GM12878 (cell line): ENCODE measurements around the gene ADAMTSL5. TPM values are rescaled to one million over a fixed set of nuclear protein-coding genes. Genes with fewer than 3 reads are reported as not detected.

Source experiments
- ATAC-seq: fragments of 200-7000 bp; cut with Tn5 transposase; 3 replicates; pipeline ENCODE4 v1.9.1; 2020; ENCODE audit warnings: mild to moderate bottlenecking, moderate library complexity
- BruUV-seq: library from RNA; stranded (reverse); fragments of 400-500 nt; replicated peaks from 2 replicates; lab custom pipeline; 2021; lab: Mats Ljungman, UMichigan
- CTCF ChIA-PET: fragments of 300-600 bp; sonication (Branson Sonifier 250); formaldehyde crosslinking; extraction: SDS; loops from one replicate; lab custom pipeline; 2021; ENCODE audit warnings: inconsistent platforms; lab: Yijun Ruan, JAX
- POLR2A ChIA-PET: fragments of 350-600 bp; formaldehyde crosslinking; extraction: SDS; loops from one replicate; lab custom pipeline; 2021; ENCODE audit warnings: inconsistent platforms; lab: Charles Lee
- RAD21 ChIA-PET: fragments of 300-600 bp; sonication (Branson Sonifier 250); formaldehyde crosslinking; loops from one replicate; lab custom pipeline; 2023; ENCODE audit warnings: antibody characterized with exemption; ENCODE audit not compliant: unreplicated experiment; lab: Charles Lee
- SMC1A ChIA-PET: fragments of 300-600 bp; sonication (Branson Sonifier 250); formaldehyde crosslinking; loops from one replicate; lab custom pipeline; 2023; ENCODE audit not compliant: unreplicated experiment, uncharacterized antibody; lab: Charles Lee
- DNase-seq: peaks from one replicate; pipeline ENCODE4 v3.0.0-alpha.2; 2011; ENCODE audit warnings: low read depth, low spot score
- FAIRE-seq: peaks from 3 replicates; lab custom pipeline; 2011; peaks lifted over from hg19 to GRCh38; lab: Jason Lieb, UNC
- H2AFZ ChIP-seq: 2 replicates; pipeline ENCODE4 v1.6.0; 2011; ENCODE audit warnings: low read depth, low read length, control low read depth; ENCODE audit not compliant: control insufficient read depth
- H3K27ac ChIP-seq: 2 replicates; pipeline ENCODE4 v1.5.1; 2011; ENCODE audit warnings: control low read depth; ENCODE audit not compliant: control insufficient read depth, insufficient read depth
- H3K27me3 ChIP-seq, 2 experiments: replicated peaks in 1 of 2; 2 replicates each; pipeline versions ENCODE4 v1.6.0 to v1.6.1; 2011; ENCODE audit warnings: low read length in 1 of 2; ENCODE audit not compliant: control insufficient read depth in 2 of 2, insufficient read depth in 2 of 2
- H3K36me3 ChIP-seq, 2 experiments: 2 replicates each; pipeline ENCODE4 v1.5.1; 2011; ENCODE audit warnings: low read length in 1 of 2; ENCODE audit not compliant: control insufficient read depth in 2 of 2, insufficient read depth in 2 of 2
- H3K4me1 ChIP-seq: 2 replicates; pipeline ENCODE4 v1.6.1; 2011; ENCODE audit warnings: mild to moderate bottlenecking, low read length, moderate library complexity, mixed read lengths; ENCODE audit not compliant: control insufficient read depth, insufficient read depth
- H3K4me2 ChIP-seq: 2 replicates; pipeline ENCODE4 v1.6.0; 2011; ENCODE audit warnings: control low read depth; ENCODE audit not compliant: control insufficient read depth, insufficient read depth
- H3K4me3 ChIP-seq: fragments of 200-600 bp; sonication (generic); 2 replicates; pipeline ENCODE4 v1.5.1; 2016
- H3K79me2 ChIP-seq: 2 replicates; pipeline ENCODE4 v1.6.0; 2011; ENCODE audit warnings: low read length; ENCODE audit not compliant: control insufficient read depth, insufficient read depth
- H3K9ac ChIP-seq: 2 replicates; pipeline ENCODE4 v1.8.0; 2011; ENCODE audit warnings: low read length, control low read depth, mixed read lengths; ENCODE audit not compliant: control insufficient read depth, insufficient read depth
- H3K9me3 ChIP-seq: replicated peaks from 3 replicates; pipeline ENCODE4 v1.5.1; 2011; ENCODE audit warnings: mild to moderate bottlenecking, low read length; ENCODE audit not compliant: control insufficient read depth, insufficient read depth
- H4K20me1 ChIP-seq: 2 replicates; pipeline ENCODE4 v1.6.0; 2011; ENCODE audit not compliant: control insufficient read depth, insufficient read depth
- MYB ChIP-seq: fragments of 150-350 bp; IDR thresholded peaks from 2 replicates; pipeline ENCODE4 v1.6.1; 2014; ENCODE audit warnings: mild to moderate bottlenecking, low read depth, low read length, borderline replicate concordance
- MYC ChIP-seq: IDR thresholded peaks from 2 replicates; pipeline ENCODE4 v1.6.1; 2011; ENCODE audit warnings: mild to moderate bottlenecking, low read length, moderate library complexity, inconsistent platforms; ENCODE audit not compliant: insufficient read depth, insufficient replicate concordance, insufficient read length, severe bottlenecking
- NFIC ChIP-seq: IDR thresholded peaks from 2 replicates; pipeline ENCODE4 v1.6.1; 2012; ENCODE audit warnings: low read depth, mild to moderate bottlenecking, inconsistent platforms, low read length, moderate library complexity
- NR2C2 ChIP-seq: IDR thresholded peaks from 2 replicates; pipeline ENCODE4 v1.6.1; 2011; ENCODE audit warnings: borderline replicate concordance, low read depth; ENCODE audit not compliant: control insufficient read depth, insufficient read length
- SUPT20H ChIP-seq: IDR thresholded peaks from 2 replicates; pipeline ENCODE4 v1.6.1; 2011; ENCODE audit warnings: low read depth, mild to moderate bottlenecking, low read length, moderate library complexity, borderline replicate concordance; ENCODE audit not compliant: control insufficient read depth
- TCF7 ChIP-seq: IDR thresholded peaks from 2 replicates; pipeline ENCODE4 v1.6.1; 2014; ENCODE audit warnings: antibody characterized with exemption, borderline replicate concordance
- YBX1 ChIP-seq: fragments of 450-650 bp; IDR thresholded peaks from 2 replicates; pipeline ENCODE4 v1.6.1; 2016; ENCODE audit warnings: antibody characterized with exemption
- WGBS: methylation state at CpG from one replicate; pipeline ENCODE4 v1.1.6; 2016; ENCODE audit warnings: low lambda C conversion rate; ENCODE audit not compliant: insufficient replicate concordance, insufficient coverage; ENCODE audit errors: missing lambda C conversion rate; 5-methylcytosine and 5-hydroxymethylcytosine counted together
- in situ Hi-C: fragments of 300-500 bp; cut with MboI; formaldehyde crosslinking; loops from 9 replicates; pipeline ENCODE4 v1.14.3; 2018; ENCODE audit warnings: mixed read lengths
- intact Hi-C: fragments of 100-400 bp; cut with micrococcal nuclease; formaldehyde crosslinking; loops from one replicate; pipeline ENCODE4 v1.14.2; 2022; ENCODE audit not compliant: unreplicated experiment
- polyA plus RNA-seq, 11 experiments: library from polyadenylated mRNA; depleted of rRNA in 4 of 11; unstranded in 6 of 11; stranded (reverse) in 5 of 11; fragments of >200 nt; fragmentation: Nextera tagmentation in 4 of 11; fragmentation: Illumina TruSeq in 1 of 11; extraction: Ambion mirVana in 4 of 11; extraction: Trizol in 1 of 11; gene quantifications; 1 replicate in 1 of 11; 2 replicates in 10 of 11; pipeline versions ENCODE4 v1.2.1 to v1.2.3, GENCODE V29; 2011 to 2016; ENCODE audit warnings: inconsistent platforms in 2 of 11, missing spikeins in 2 of 11, low read depth in 1 of 11
- total RNA-seq, 4 experiments: library from RNA; depleted of rRNA in 3 of 4; stranded (reverse); fragments of >200 nt in 3 of 4; fragmentation: Illumina TruSeq in 1 of 4; extraction: Trizol in 1 of 4; gene quantifications; 2 replicates each; pipeline versions ENCODE4 v1.2.1 to v1.2.3, GENCODE V29; 2013 to 2021
- TF ChIP-seq, protein P1 (sequence below): IDR thresholded peaks from 2 replicates; pipeline ENCODE4 v1.6.1; 2011; ENCODE audit warnings: borderline replicate concordance, low read depth, mild to moderate bottlenecking, moderate library complexity, low read length; ENCODE audit not compliant: insufficient read depth, poor library complexity, severe bottlenecking
- TF ChIP-seq, protein P2 (sequence below): IDR thresholded peaks from 2 replicates; pipeline ENCODE4 v1.6.1; 2011; ENCODE audit warnings: low read depth, low read length, improper control_type of control experiment, borderline replicate concordance
- TF ChIP-seq, protein P3 (sequence below): fragments of 450-650 bp; IDR thresholded peaks from 2 replicates; pipeline ENCODE4 v1.6.1; 2014; ENCODE audit warnings: mild to moderate bottlenecking

ADAMTSL5 gene
- total and polyA plus RNA-seq, 10 of the 15 experiments (the other 5 are each of a cell fraction or from before 2014, with no cell fraction given), result 0.04 to 0.83 (median 0.32) TPM; not detected in 4

DNA sequence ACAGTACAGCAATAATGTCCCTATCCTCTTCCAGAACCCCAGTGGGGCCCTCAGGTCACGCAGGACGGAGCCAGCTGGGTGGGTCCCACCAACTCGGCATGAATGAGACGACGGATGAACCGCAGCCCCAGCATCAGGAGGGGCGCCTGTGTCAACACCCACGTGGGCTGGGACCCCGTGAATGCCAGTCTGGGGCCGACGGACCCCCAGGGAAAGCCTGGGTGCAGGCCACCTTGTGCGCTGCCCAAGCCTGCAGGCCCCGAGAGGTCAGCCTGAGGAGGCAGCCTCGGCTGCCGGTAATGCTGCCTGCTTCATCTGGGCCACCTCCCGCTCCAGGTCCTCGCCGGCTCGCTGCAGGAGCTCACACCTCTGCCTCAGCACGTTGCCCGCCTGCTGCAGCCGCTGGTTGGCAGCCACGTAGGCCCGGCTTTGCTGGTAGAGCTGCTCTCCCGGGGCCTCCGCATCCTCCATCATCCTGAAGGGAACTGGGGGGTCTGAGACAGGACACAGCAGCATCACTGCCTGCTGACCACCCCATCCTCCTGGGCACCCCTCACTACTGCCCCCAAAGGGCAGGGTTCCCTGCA is 38.0 kb downstream of the ADAMTSL5 start:
- H4K20me1 ChIP-seq, result peaks cover 7% of the 10 kb centered on the region
- no peak overlapping the region for H3K27ac ChIP-seq
- peaks cover 7% of the 10 kb centered on the region for H3K4me1 ChIP-seq
- WGBS, result 98% methylated on average over 26 of the region's 26 CpGs
- ChIA-PET POLR2A (no interaction called here), CTCF (interaction anchor here (1.2 kb wide), 1 partner anchor 27 kb away, joined by 3 read pairs; no protein-coding TSS in a partner anchor), RAD21 (no interaction called here), SMC1A (no interaction called here)
- no peaks in the 10 kb centered on the region for H3K9me3 ChIP-seq
- DNase-seq (no peak), FAIRE-seq (no peak), ATAC-seq (no peak)
- no peak overlapping the region for H3K4me3 ChIP-seq
- no peak overlapping the region for H2AFZ ChIP-seq
- no peaks in the 10 kb centered on the region for H3K36me3 ChIP-seq
- intact Hi-C loops (no loop called here), in situ Hi-C loops (no loop called here)
- H3K4me2 ChIP-seq, result no peak overlapping the region
- H3K79me2 ChIP-seq, result peaks cover 8% of the 10 kb centered on the region
- TF ChIP-seq NFIC (no peak), SUPT20H (no peak), YBX1 (no peak), MYC (no peak), NR2C2 (no peak), MYB (no peak), TCF7 (no peak)
- TF ChIP-seq, protein P1, sequence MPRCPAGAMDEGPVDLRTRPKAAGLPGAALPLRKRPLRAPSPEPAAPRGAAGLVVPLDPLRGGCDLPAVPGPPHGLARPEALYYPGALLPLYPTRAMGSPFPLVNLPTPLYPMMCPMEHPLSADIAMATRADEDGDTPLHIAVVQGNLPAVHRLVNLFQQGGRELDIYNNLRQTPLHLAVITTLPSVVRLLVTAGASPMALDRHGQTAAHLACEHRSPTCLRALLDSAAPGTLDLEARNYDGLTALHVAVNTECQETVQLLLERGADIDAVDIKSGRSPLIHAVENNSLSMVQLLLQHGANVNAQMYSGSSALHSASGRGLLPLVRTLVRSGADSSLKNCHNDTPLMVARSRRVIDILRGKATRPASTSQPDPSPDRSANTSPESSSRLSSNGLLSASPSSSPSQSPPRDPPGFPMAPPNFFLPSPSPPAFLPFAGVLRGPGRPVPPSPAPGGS, result no peak
- TF ChIP-seq, protein P2, sequence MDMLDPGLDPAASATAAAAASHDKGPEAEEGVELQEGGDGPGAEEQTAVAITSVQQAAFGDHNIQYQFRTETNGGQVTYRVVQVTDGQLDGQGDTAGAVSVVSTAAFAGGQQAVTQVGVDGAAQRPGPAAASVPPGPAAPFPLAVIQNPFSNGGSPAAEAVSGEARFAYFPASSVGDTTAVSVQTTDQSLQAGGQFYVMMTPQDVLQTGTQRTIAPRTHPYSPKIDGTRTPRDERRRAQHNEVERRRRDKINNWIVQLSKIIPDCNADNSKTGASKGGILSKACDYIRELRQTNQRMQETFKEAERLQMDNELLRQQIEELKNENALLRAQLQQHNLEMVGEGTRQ, result no peak
- TF ChIP-seq, protein P3, sequence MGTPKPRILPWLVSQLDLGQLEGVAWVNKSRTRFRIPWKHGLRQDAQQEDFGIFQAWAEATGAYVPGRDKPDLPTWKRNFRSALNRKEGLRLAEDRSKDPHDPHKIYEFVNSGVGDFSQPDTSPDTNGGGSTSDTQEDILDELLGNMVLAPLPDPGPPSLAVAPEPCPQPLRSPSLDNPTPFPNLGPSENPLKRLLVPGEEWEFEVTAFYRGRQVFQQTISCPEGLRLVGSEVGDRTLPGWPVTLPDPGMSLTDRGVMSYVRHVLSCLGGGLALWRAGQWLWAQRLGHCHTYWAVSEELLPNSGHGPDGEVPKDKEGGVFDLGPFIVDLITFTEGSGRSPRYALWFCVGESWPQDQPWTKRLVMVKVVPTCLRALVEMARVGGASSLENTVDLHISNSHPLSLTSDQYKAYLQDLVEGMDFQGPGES, result no peak
- peaks cover 3 to 21% of the 10 kb centered on the region in 2 experiments for H3K27me3 ChIP-seq
- no peak overlapping the region for H3K9ac ChIP-seq
- no TSS peak for BruUV-seq
